Endothelial cell of umbilical vein (primary cell): ENCODE results near the gene PELI3. TPM values are rescaled to one million over a fixed set of nuclear protein-coding genes. Genes with fewer than 3 reads are reported as not detected.

Source experiments
- BruUV-seq: library from RNA; stranded (reverse); fragments of 400-500 nt; replicated peaks from 2 replicates; lab custom pipeline; 2021; lab: Mats Ljungman, UMichigan
- CTCF ChIA-PET: fragments of 300-600, 350-600 bp; sonication (Branson Sonifier 250); formaldehyde crosslinking; loops from one replicate; lab custom pipeline; 2021; ENCODE audit warnings: antibody characterized with exemption, inconsistent platforms; lab: Charles Lee
- POLR2A ChIA-PET: fragments of 300-600, 350-600 bp; sonication (Branson Sonifier 250); formaldehyde crosslinking; loops from one replicate; lab custom pipeline; 2021; ENCODE audit warnings: antibody characterized with exemption, inconsistent platforms; lab: Charles Lee
- DNase-seq: peaks from one replicate; pipeline ENCODE4 v3.0.0-alpha.2; 2011; ENCODE audit warnings: low read depth, low spot score
- FAIRE-seq: peaks from 2 replicates; lab custom pipeline; 2011; peaks lifted over from hg19 to GRCh38; lab: Jason Lieb, UNC
- H2AFZ ChIP-seq: 2 replicates; pipeline ENCODE4 v1.6.0; 2012; ENCODE audit warnings: low read depth, low read length, control low read depth, inconsistent platforms
- H3K27ac ChIP-seq: 2 replicates; pipeline ENCODE4 v1.5.1; 2011; ENCODE audit warnings: low read depth, mild to moderate bottlenecking, control low read depth, low read length, moderate library complexity; ENCODE audit not compliant: insufficient read depth
- H3K27me3 ChIP-seq, 2 experiments: 2 replicates each; pipeline versions ENCODE4 v1.6.0 to v1.6.1; 2011; ENCODE audit warnings: low read length in 2 of 2, mixed read lengths in 1 of 2; ENCODE audit not compliant: control insufficient read depth in 2 of 2, insufficient read depth in 2 of 2
- H3K36me3 ChIP-seq, 2 experiments: 2 replicates in 1 of 2; 3 replicates in 1 of 2; pipeline ENCODE4 v1.5.1; 2011; ENCODE audit warnings: low read length in 2 of 2, mild to moderate bottlenecking in 1 of 2, moderate library complexity in 1 of 2; ENCODE audit not compliant: control insufficient read depth in 2 of 2, insufficient read depth in 2 of 2; ENCODE audit errors: extremely low read depth in 1 of 2
- H3K4me1 ChIP-seq: 3 replicates; pipeline ENCODE4 v1.5.1; 2011; ENCODE audit warnings: mild to moderate bottlenecking, low read length; ENCODE audit not compliant: control insufficient read depth, insufficient read depth; ENCODE audit errors: extremely low read depth
- H3K4me2 ChIP-seq: 2 replicates; pipeline ENCODE4 v1.6.1; 2011; ENCODE audit warnings: low read length, control low read depth, mixed read lengths; ENCODE audit not compliant: insufficient read depth
- H3K4me3 ChIP-seq, 3 experiments: fragments of 200-600 bp in 1 of 3; sonication (generic), shearing (Covaris generic) in 1 of 3; replicated peaks in 1 of 3; 2 replicates each; pipeline ENCODE4 v1.5.1; 2011 to 2016; ENCODE audit warnings: control low read depth in 3 of 3, low read length in 3 of 3, mild to moderate bottlenecking in 2 of 3, inconsistent platforms in 1 of 3, low read depth in 1 of 3, moderate library complexity in 1 of 3; ENCODE audit not compliant: insufficient read depth in 1 of 3
- H3K79me2 ChIP-seq: 2 replicates; pipeline ENCODE4 v1.6.0; 2012; ENCODE audit warnings: low read length, inconsistent platforms; ENCODE audit not compliant: control insufficient read depth, insufficient read depth
- H3K9ac ChIP-seq: replicated peaks from 2 replicates; pipeline ENCODE3; 2011; ENCODE audit warnings: low read length, control low read depth; ENCODE audit not compliant: insufficient read depth; ENCODE audit errors: extremely low read depth
- H3K9me1 ChIP-seq: replicated peaks from 3 replicates; pipeline ENCODE4 v1.6.0; 2011; ENCODE audit warnings: mild to moderate bottlenecking, low read length; ENCODE audit not compliant: control insufficient read depth, insufficient read depth; ENCODE audit errors: extremely low read depth
- H3K9me3 ChIP-seq: replicated peaks from 2 replicates; pipeline ENCODE4 v1.5.1; 2012; ENCODE audit warnings: low read length, inconsistent platforms; ENCODE audit not compliant: control insufficient read depth, insufficient read depth
- H4K20me1 ChIP-seq: replicated peaks from 2 replicates; pipeline ENCODE3; 2011; ENCODE audit warnings: mild to moderate bottlenecking, low read length; ENCODE audit not compliant: control insufficient read depth, insufficient read depth; ENCODE audit errors: extremely low read depth
- CTCF ChIP-seq, 2 donors: IDR thresholded peaks; 1 replicate in 1 of 2; 2 replicates in 1 of 2; pipeline ENCODE4 v1.5.1; 2011; ENCODE audit warnings: low read length in 2 of 2, mild to moderate bottlenecking in 2 of 2, moderate library complexity in 2 of 2, control low read depth in 1 of 2, inconsistent platforms in 1 of 2, low read depth in 1 of 2; ENCODE audit not compliant: insufficient read depth in 1 of 2; ENCODE audit errors: extremely low read depth in 1 of 2
- EZH2 ChIP-seq: IDR thresholded peaks from 2 replicates; pipeline ENCODE4 v1.6.1; 2012; ENCODE audit warnings: borderline replicate concordance, low read depth, mild to moderate bottlenecking, moderate library complexity, low read length, inconsistent platforms; ENCODE audit not compliant: severe bottlenecking
- FOS ChIP-seq: IDR thresholded peaks from 2 replicates; pipeline ENCODE4 v1.6.1; 2011; ENCODE audit warnings: mild to moderate bottlenecking, low read length, moderate library complexity, borderline replicate concordance; ENCODE audit not compliant: insufficient read depth
- GATA2 ChIP-seq: IDR thresholded peaks from 2 replicates; pipeline ENCODE4 v1.7.0; 2011; ENCODE audit warnings: low read depth, mild to moderate bottlenecking, moderate library complexity, mixed read lengths, low read length; ENCODE audit not compliant: insufficient read length, insufficient read depth
- JUN ChIP-seq: IDR thresholded peaks from 2 replicates; pipeline ENCODE4 v1.6.1; 2011; ENCODE audit warnings: borderline replicate concordance, low read depth; ENCODE audit not compliant: insufficient read length, insufficient read depth
- MAX ChIP-seq: IDR thresholded peaks from 2 replicates; pipeline ENCODE4 v1.6.1; 2011; ENCODE audit not compliant: insufficient read depth, insufficient read length
- MYC ChIP-seq: IDR thresholded peaks from one replicate; pipeline ENCODE4 v1.6.1; 2011; ENCODE audit warnings: mild to moderate bottlenecking, low read depth, low read length
- POLR2AphosphoS5 ChIP-seq: IDR thresholded peaks from 2 replicates; pipeline ENCODE4 v1.6.1; 2012; ENCODE audit warnings: low read depth, mild to moderate bottlenecking, control low read depth, low read length, moderate library complexity; ENCODE audit not compliant: insufficient read depth
- dilution Hi-C: fragments of 300-500 bp; cut with MboI; formaldehyde crosslinking; loops from one replicate; pipeline ENCODE4 v1.15.0; 2019; ENCODE audit warnings: low sequenced_read_pairs; ENCODE audit not compliant: extremely low pct_ligation_motif_present
- intact Hi-C: fragments of 100-400 bp; cut with micrococcal nuclease; formaldehyde crosslinking; loops from one replicate; pipeline ENCODE4 v1.10.0; 2022
- polyA plus RNA-seq, 4 experiments: library from polyadenylated mRNA; depleted of rRNA in 3 of 4; stranded (reverse) in 3 of 4; unstranded in 1 of 4; fragments of >200 nt; gene quantifications; 2 replicates each; pipeline versions ENCODE4 v1.2.1 to v1.2.3, GENCODE V29; 2011 to 2012; ENCODE audit warnings: missing spikeins in 1 of 4
- total RNA-seq: library from RNA; stranded (reverse); gene quantifications from 2 replicates; pipeline ENCODE4 v1.2.3, GENCODE V29; 2021

PELI3 gene
- total and polyA plus RNA-seq, 2 donors (not counting 3 experiments of a cell fraction or from before 2014, with no cell fraction given), result 2.8 to 2.9 TPM

- no TSS peak for BruUV-seq
- Histone ChIP-seq H3K27ac (no peak overlapping the region), H3K4me1 (peaks cover 10% of the 10 kb centered on the region), H2AFZ (no peak overlapping the region), H3K79me2 (no peaks in the 10 kb centered on the region), H3K36me3 (no peaks in the 10 kb centered on the region), H3K27me3 (peaks cover 0 to 2% of the 10 kb centered on the region in 2 experiments), H3K4me2 (no peak overlapping the region), H3K9ac (no peak overlapping the region), H4K20me1 (no peaks in the 10 kb centered on the region), H3K4me3 (no peak overlapping the region), H3K9me3 (no peaks in the 10 kb centered on the region), H3K9me1 (no peaks in the 10 kb centered on the region)
- ChIA-PET CTCF (interaction anchor here (0.8 to 1.0 kb wide), 2 partner anchors 15 to 26 kb away, joined by 3 to 4 read pairs; partner anchors contain the start of genes DPP3 and MRPL11), POLR2A (interaction anchor here (0.6 kb wide), 1 partner anchor 504 kb away, joined by 3 read pairs; no protein-coding TSS in a partner anchor)
- intact Hi-C loops (no loop called here), dilution Hi-C loops (no loop called here)
- no peak for TF ChIP-seq JUN
- TF ChIP-seq GATA2, result no peak
- no peak for TF ChIP-seq POLR2AphosphoS5
- no peak for TF ChIP-seq MAX
- TF ChIP-seq MYC, result no peak
- TF ChIP-seq EZH2, result no peak
- TF ChIP-seq CTCF (IDR thresholded peaks at IDR 0.05; ENCODE audit: extremely low read depth in 1 of 2, insufficient read depth in 1 of 2, low read depth in 1 of 2, low read length in 2 of 2), result no peak
- no peak for TF ChIP-seq FOS
- FAIRE-seq (no peak), DNase-seq (no peak)
These were observed 1.8 kb upstream of the PELI3 start for GRCh38 chr11:66464916-66465315.
